GM12878 (cell line): ENCODE data around the gene WDR72. TPM values are rescaled to one million over a fixed set of nuclear protein-coding genes. Genes with fewer than 3 reads are reported as not detected.

Experiments
- ATAC-seq: fragments of 200-7000 bp; cut with Tn5 transposase; 3 replicates; pipeline ENCODE4 v1.9.1; 2020; ENCODE audit warnings: mild to moderate bottlenecking, moderate library complexity
- BruUV-seq: library from RNA; stranded (reverse); fragments of 400-500 nt; replicated peaks from 2 replicates; lab custom pipeline; 2021; lab: Mats Ljungman, UMichigan
- CTCF ChIA-PET: fragments of 300-600 bp; sonication (Branson Sonifier 250); formaldehyde crosslinking; extraction: SDS; loops from one replicate; lab custom pipeline; 2021; ENCODE audit warnings: inconsistent platforms; lab: Yijun Ruan, JAX
- POLR2A ChIA-PET: fragments of 350-600 bp; formaldehyde crosslinking; extraction: SDS; loops from one replicate; lab custom pipeline; 2021; ENCODE audit warnings: inconsistent platforms; lab: Charles Lee
- RAD21 ChIA-PET: fragments of 300-600 bp; sonication (Branson Sonifier 250); formaldehyde crosslinking; loops from one replicate; lab custom pipeline; 2023; ENCODE audit warnings: antibody characterized with exemption; ENCODE audit not compliant: unreplicated experiment; lab: Charles Lee
- SMC1A ChIA-PET: fragments of 300-600 bp; sonication (Branson Sonifier 250); formaldehyde crosslinking; loops from one replicate; lab custom pipeline; 2023; ENCODE audit not compliant: unreplicated experiment, uncharacterized antibody; lab: Charles Lee
- DNase-seq: peaks from one replicate; pipeline ENCODE4 v3.0.0-alpha.2; 2011; ENCODE audit warnings: low read depth, low spot score
- FAIRE-seq: peaks from 3 replicates; lab custom pipeline; 2011; peaks lifted over from hg19 to GRCh38; lab: Jason Lieb, UNC
- H2AFZ ChIP-seq: 2 replicates; pipeline ENCODE4 v1.6.0; 2011; ENCODE audit warnings: low read depth, low read length, control low read depth; ENCODE audit not compliant: control insufficient read depth
- H3K27ac ChIP-seq: 2 replicates; pipeline ENCODE4 v1.5.1; 2011; ENCODE audit warnings: control low read depth; ENCODE audit not compliant: control insufficient read depth, insufficient read depth
- H3K27me3 ChIP-seq, 2 experiments: replicated peaks in 1 of 2; 2 replicates each; pipeline versions ENCODE4 v1.6.0 to v1.6.1; 2011; ENCODE audit warnings: low read length in 1 of 2; ENCODE audit not compliant: control insufficient read depth in 2 of 2, insufficient read depth in 2 of 2
- H3K36me3 ChIP-seq, 2 experiments: 2 replicates each; pipeline ENCODE4 v1.5.1; 2011; ENCODE audit warnings: low read length in 1 of 2; ENCODE audit not compliant: control insufficient read depth in 2 of 2, insufficient read depth in 2 of 2
- H3K4me1 ChIP-seq: 2 replicates; pipeline ENCODE4 v1.6.1; 2011; ENCODE audit warnings: mild to moderate bottlenecking, low read length, moderate library complexity, mixed read lengths; ENCODE audit not compliant: control insufficient read depth, insufficient read depth
- H3K4me2 ChIP-seq: 2 replicates; pipeline ENCODE4 v1.6.0; 2011; ENCODE audit warnings: control low read depth; ENCODE audit not compliant: control insufficient read depth, insufficient read depth
- H3K4me3 ChIP-seq: fragments of 200-600 bp; sonication (generic); 2 replicates; pipeline ENCODE4 v1.5.1; 2016
- H3K79me2 ChIP-seq: 2 replicates; pipeline ENCODE4 v1.6.0; 2011; ENCODE audit warnings: low read length; ENCODE audit not compliant: control insufficient read depth, insufficient read depth
- H3K9ac ChIP-seq: 2 replicates; pipeline ENCODE4 v1.8.0; 2011; ENCODE audit warnings: low read length, control low read depth, mixed read lengths; ENCODE audit not compliant: control insufficient read depth, insufficient read depth
- H3K9me3 ChIP-seq: replicated peaks from 3 replicates; pipeline ENCODE4 v1.5.1; 2011; ENCODE audit warnings: mild to moderate bottlenecking, low read length; ENCODE audit not compliant: control insufficient read depth, insufficient read depth
- H4K20me1 ChIP-seq: 2 replicates; pipeline ENCODE4 v1.6.0; 2011; ENCODE audit not compliant: control insufficient read depth, insufficient read depth
- BCL11A ChIP-seq: IDR thresholded peaks from 2 replicates; pipeline ENCODE4 v1.6.1; 2011; ENCODE audit warnings: low read depth, low read length
- BCL3 ChIP-seq: IDR thresholded peaks from 2 replicates; pipeline ENCODE4 v1.6.1; 2011; ENCODE audit warnings: borderline replicate concordance, low read depth, mild to moderate bottlenecking, moderate library complexity, low read length; ENCODE audit not compliant: insufficient read depth, poor library complexity, severe bottlenecking
- CTCF ChIP-seq, 3 experiments: IDR thresholded peaks in 2 of 3; conservative IDR thresholded peaks in 1 of 3; 2 replicates each; pipeline ENCODE4 v1.5.1; 2011; ENCODE audit warnings: low read depth in 3 of 3, low read length in 3 of 3, mild to moderate bottlenecking in 3 of 3, control low read depth in 2 of 3, moderate library complexity in 2 of 3, inconsistent platforms in 1 of 3, mixed read lengths in 1 of 3; ENCODE audit not compliant: control insufficient read depth in 2 of 3, insufficient read depth in 1 of 3; ENCODE audit errors: extremely low read depth in 1 of 3
- ETV6 ChIP-seq, 2 experiments: fragments of 450-650 bp in 1 of 2; IDR thresholded peaks in 1 of 2; conservative IDR thresholded peaks in 1 of 2; 2 replicates each; pipeline ENCODE4 v1.6.1; 2014; ENCODE audit warnings: antibody characterized with exemption in 1 of 2, borderline replicate concordance in 1 of 2, low read depth in 1 of 2, mild to moderate bottlenecking in 1 of 2, moderate library complexity in 1 of 2
- HDAC2 ChIP-seq: fragments of 200-600 bp; sonication (generic); IDR thresholded peaks from 2 replicates; pipeline ENCODE4 v1.6.1; 2017
- KDM1A ChIP-seq: fragments of 200-600 bp; sonication (generic); IDR thresholded peaks from 2 replicates; pipeline ENCODE4 v1.6.1; 2016; ENCODE audit warnings: borderline replicate concordance
- KLF5 ChIP-seq: fragments of 450-650 bp; IDR thresholded peaks from 2 replicates; pipeline ENCODE4 v1.6.1; 2014; ENCODE audit warnings: mild to moderate bottlenecking; ENCODE audit not compliant: partially characterized antibody
- MLLT1 ChIP-seq: fragments of 450-650 bp; IDR thresholded peaks from 2 replicates; pipeline ENCODE4 v1.6.1; 2016; ENCODE audit warnings: mild to moderate bottlenecking
- RB1 ChIP-seq: fragments of 450-650 bp; formaldehyde crosslinking; IDR thresholded peaks from 2 replicates; pipeline ENCODE4 v1.6.1; 2017; ENCODE audit warnings: mild to moderate bottlenecking, borderline replicate concordance
- SMAD1 ChIP-seq: fragments of 450-650 bp; IDR thresholded peaks from 2 replicates; pipeline ENCODE4 v1.6.1; 2018; ENCODE audit warnings: mild to moderate bottlenecking, low read depth; ENCODE audit not compliant: partially characterized antibody
- SREBF1 ChIP-seq: IDR thresholded peaks from 2 replicates; pipeline ENCODE4 v1.6.1; 2012; ENCODE audit warnings: mild to moderate bottlenecking, low read length
- TAF1 ChIP-seq: IDR thresholded peaks from 2 replicates; pipeline ENCODE4 v1.6.1; 2011; ENCODE audit warnings: mild to moderate bottlenecking, low read depth, low read length, borderline replicate concordance
- ZSCAN29 ChIP-seq: fragments of 450-650 bp; IDR thresholded peaks from 2 replicates; pipeline ENCODE4 v1.6.1; 2017; ENCODE audit warnings: mild to moderate bottlenecking, moderate library complexity
- WGBS: methylation state at CpG from one replicate; pipeline ENCODE4 v1.1.6; 2016; ENCODE audit warnings: low lambda C conversion rate; ENCODE audit not compliant: insufficient replicate concordance, insufficient coverage; ENCODE audit errors: missing lambda C conversion rate; 5-methylcytosine and 5-hydroxymethylcytosine counted together
- in situ Hi-C: fragments of 300-500 bp; cut with MboI; formaldehyde crosslinking; loops from 9 replicates; pipeline ENCODE4 v1.14.3; 2018; ENCODE audit warnings: mixed read lengths
- intact Hi-C: fragments of 100-400 bp; cut with micrococcal nuclease; formaldehyde crosslinking; loops from one replicate; pipeline ENCODE4 v1.14.2; 2022; ENCODE audit not compliant: unreplicated experiment
- polyA plus RNA-seq, 11 experiments: library from polyadenylated mRNA; depleted of rRNA in 4 of 11; unstranded in 6 of 11; stranded (reverse) in 5 of 11; fragments of >200 nt; fragmentation: Nextera tagmentation in 4 of 11; fragmentation: Illumina TruSeq in 1 of 11; extraction: Ambion mirVana in 4 of 11; extraction: Trizol in 1 of 11; gene quantifications; 1 replicate in 1 of 11; 2 replicates in 10 of 11; pipeline versions ENCODE4 v1.2.1 to v1.2.3, GENCODE V29; 2011 to 2016; ENCODE audit warnings: inconsistent platforms in 2 of 11, missing spikeins in 2 of 11, low read depth in 1 of 11
- total RNA-seq, 4 experiments: library from RNA; depleted of rRNA in 3 of 4; stranded (reverse); fragments of >200 nt in 3 of 4; fragmentation: Illumina TruSeq in 1 of 4; extraction: Trizol in 1 of 4; gene quantifications; 2 replicates each; pipeline versions ENCODE4 v1.2.1 to v1.2.3, GENCODE V29; 2013 to 2021

The WDR72 gene
- total and polyA plus RNA-seq, 10 of the 15 experiments (the other 5 are each of a cell fraction or from before 2014, with no cell fraction given) = 0.03 TPM; not detected in 9

- Histone ChIP-seq H3K36me3 (no peaks in the 10 kb centered on the region), H3K4me2 (no peak overlapping the region), H3K27ac (no peak overlapping the region), H3K79me2 (no peaks in the 10 kb centered on the region), H3K9me3 (no peaks in the 10 kb centered on the region)
- ATAC-seq = no peak
- DNase-seq = no peak
- intact Hi-C loops (no loop called here), in situ Hi-C loops (no loop called here)
- POLR2A ChIA-PET = no interaction called here
- 17% methylated on average over 2 of the region's 2 CpGs for WGBS
- TF ChIP-seq CTCF (IDR thresholded peaks at IDR 0.05 in 2 of 3, conservative IDR thresholded peaks at IDR 0.05 in 1 of 3; ENCODE audit: control insufficient read depth in 2 of 3, extremely low read depth in 1 of 3, insufficient read depth in 1 of 3, low read depth in 3 of 3, low read length in 3 of 3) = no peak
- no peak for TF ChIP-seq ZSCAN29
- no peak for TF ChIP-seq SMAD1
- TF ChIP-seq SREBF1 = no peak
- no peak for TF ChIP-seq BCL3
- TF ChIP-seq BCL11A = no peak
- TF ChIP-seq ETV6 (conservative IDR thresholded peaks at IDR 0.05 in 1 of 2, IDR thresholded peaks at IDR 0.05 in 1 of 2; ENCODE audit: borderline replicate concordance in 1 of 2, low read depth in 1 of 2) = no peak
- no peak for TF ChIP-seq MLLT1
- no peak for TF ChIP-seq KLF5
- no peak for TF ChIP-seq HDAC2
- TF ChIP-seq TAF1 = no peak
- TF ChIP-seq RB1 = no peak
- no peak for TF ChIP-seq KDM1A
- TF ChIP-seq, all 136 proteins: peak for 0
- ChIA-PET RAD21 (no interaction called here), CTCF (no interaction called here), SMC1A (no interaction called here)
- Histone ChIP-seq H3K4me1 (no peaks in the 10 kb centered on the region), H2AFZ (no peak overlapping the region), H3K27me3 (no peaks in the 10 kb centered on the region), H3K4me3 (no peak overlapping the region), H4K20me1 (no peaks in the 10 kb centered on the region), H3K9ac (no peak overlapping the region)
- no peak for FAIRE-seq
- BruUV-seq = no TSS peak
Observed at GRCh38 chr15:53469422-53469821, 290.0 kb downstream of the WDR72 start.
